GM12874 (cell line): ENCODE measurements around the gene TRPC3.
A peak's percentile ranks its signal among the peaks of the same experiment; 100 is the strongest.

Source experiments
- CTCF ChIP-seq: IDR thresholded peaks from 2 replicates; pipeline ENCODE4 v1.5.1; 2011; ENCODE audit warnings: low read depth, mild to moderate bottlenecking, control low read depth, low read length, moderate library complexity; ENCODE audit not compliant: insufficient read depth

Gene TRPC3

DNA sequence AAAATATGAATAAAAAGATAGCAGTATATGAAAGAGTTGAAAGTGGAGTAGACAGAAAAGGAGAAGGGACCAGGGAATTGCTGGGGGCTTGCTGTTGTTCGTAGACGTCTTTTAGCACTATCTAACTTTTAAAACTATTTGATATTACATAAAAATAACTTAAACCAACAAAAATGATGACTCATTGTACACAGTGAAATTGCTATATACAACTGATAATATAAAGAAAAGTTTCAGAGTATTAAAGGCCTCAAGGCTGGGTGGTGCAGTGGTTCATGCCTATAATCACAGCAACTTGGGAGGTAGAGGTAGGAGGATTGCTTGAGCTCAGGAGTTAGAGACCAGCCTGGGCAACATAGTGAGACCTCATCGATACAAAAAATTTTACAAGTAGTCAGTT is 5.2 kb downstream of the TRPC3 start:
- TF ChIP-seq CTCF = no peak

DNA sequence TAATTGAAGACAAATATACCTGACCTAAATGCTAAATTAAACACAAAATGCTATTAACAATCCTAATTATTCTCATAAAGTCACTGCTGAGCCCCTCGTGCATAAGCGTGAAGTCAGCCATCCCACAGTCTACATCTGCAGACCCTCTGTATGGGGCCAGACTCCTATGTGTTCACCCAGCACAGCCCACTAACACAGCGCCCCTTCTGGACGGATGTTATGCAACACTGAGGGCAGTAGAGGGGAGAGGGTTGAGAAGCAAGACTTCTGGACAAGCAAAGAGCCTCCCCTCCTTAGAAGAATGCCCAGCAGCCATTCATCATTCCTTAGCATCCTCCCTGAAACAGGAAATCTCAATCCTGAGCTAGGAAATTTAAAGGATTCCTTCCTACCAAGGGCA is 7.9 kb downstream of the TRPC3 start:
- TF ChIP-seq CTCF = peak; percentile 68

- no peak for TF ChIP-seq CTCF
These were observed 12.2 kb downstream of the TRPC3 start for GRCh38 chr4:121939690-121940089.

DNA sequence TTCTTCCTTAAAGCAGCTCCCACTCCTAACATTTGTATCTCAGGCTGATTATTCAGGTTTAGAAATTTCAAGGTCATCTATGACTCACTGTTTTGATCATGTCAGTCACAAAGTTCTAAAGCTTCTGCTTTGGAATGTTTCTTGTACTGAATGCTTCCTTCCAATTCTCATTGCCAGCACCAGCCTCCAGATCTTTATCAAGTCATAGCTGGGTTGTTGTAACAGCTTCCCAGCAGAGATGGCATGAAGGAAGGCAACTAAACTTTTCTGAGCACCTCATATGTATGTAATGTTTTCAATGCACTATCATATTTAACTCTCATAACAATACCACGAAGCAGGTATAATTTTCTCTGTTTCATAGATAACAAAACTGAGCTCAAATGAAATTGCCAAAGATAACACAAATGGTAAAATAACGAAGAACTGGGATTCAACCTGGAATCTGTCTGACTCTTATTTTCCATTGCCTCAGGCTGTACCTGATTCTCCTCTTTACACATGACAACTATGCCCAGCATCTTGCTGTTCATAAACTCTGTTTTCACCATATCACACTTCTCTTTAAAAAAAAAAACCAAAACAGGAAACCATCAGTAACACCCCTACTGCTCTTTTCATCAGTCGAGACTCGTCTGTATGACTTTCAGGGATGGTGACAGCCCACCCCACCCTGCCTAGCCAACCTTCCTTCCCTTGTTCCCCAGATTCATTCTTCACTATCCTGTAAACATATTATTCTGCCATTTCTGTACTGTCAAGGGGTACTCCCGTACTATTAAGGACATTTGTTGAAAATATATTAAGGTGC is 13.4 kb downstream of the TRPC3 start:
- TF ChIP-seq CTCF = no peak

- no peak for TF ChIP-seq CTCF
These were observed 15.8 kb downstream of the TRPC3 start for GRCh38 chr4:121936101-121936500.

GRCh38 chr4:121934635-121935034 is 17.2 kb downstream of the TRPC3 start:
- TF ChIP-seq CTCF = no peak

GRCh38 chr4:121932212-121932974 is 19.5 kb downstream of the TRPC3 start:
- no peak for TF ChIP-seq CTCF
